ENCODE measurements around the gene INHA. TPM values are rescaled to one million over a fixed set of nuclear protein-coding genes. Genes with fewer than 3 reads are reported as not detected.

The INHA gene
- total and polyA plus RNA-seq, 5 donors from 2014 or later, result not detected

- no peak overlapping the region for H3K4me3 ChIP-seq (ENCODE audit: low read depth, low read length)
- peaks cover 14% of the 10 kb centered on the region for H3K27me3 ChIP-seq (ENCODE audit: control insufficient read depth, insufficient read depth, low read length)
- H3K4me3 Mint-ChIP-seq, result no peak overlapping the region
- no peak overlapping the region for H3K27ac Mint-ChIP-seq
- H3K27ac ChIP-seq (ENCODE audit: insufficient read depth, low read length, poor library complexity, severe bottlenecking), result no peak overlapping the region
- DNase-seq, result peak; percentile 69 to 82 (median 80)
- H3K36me3 ChIP-seq (ENCODE audit: control insufficient read depth, insufficient read depth, low read length), result no peaks in the 10 kb centered on the region
- ATAC-seq (ENCODE audit: low read depth in 2 of 2), result peak; percentile 84 to 87
- no peaks in the 10 kb centered on the region for H3K36me3 Mint-ChIP-seq
- peaks cover 0 to 4% (median 0%) of the 10 kb centered on the region in 4 donors for H3K4me1 Mint-ChIP-seq
- no peaks in the 10 kb centered on the region for H3K9me3 ChIP-seq (ENCODE audit: control insufficient read depth in 2 of 2, low read length in 2 of 2)
- H3K9me3 Mint-ChIP-seq, result peaks cover 0 to 3% (median 0%) of the 10 kb centered on the region in 7 donors
- no peaks in the 10 kb centered on the region for H3K4me1 ChIP-seq (ENCODE audit: control insufficient read depth, insufficient read depth, low read length, poor library complexity, severe bottlenecking)
- peaks cover 57% of the 10 kb centered on the region for H3K27me3 Mint-ChIP-seq
Observed at GRCh38 chr2:219530048-219530963, 41.8 kb upstream of the INHA start.

- no peaks in the 10 kb centered on the region for H3K36me3 Mint-ChIP-seq
- H3K4me3 ChIP-seq (ENCODE audit: low read depth, low read length), result no peak overlapping the region
- peaks cover 0 to 3% (median 0%) of the 10 kb centered on the region in 7 donors for H3K9me3 Mint-ChIP-seq
- H3K27me3 ChIP-seq (ENCODE audit: control insufficient read depth, insufficient read depth, low read length), result peaks cover 14% of the 10 kb centered on the region
- H3K4me3 Mint-ChIP-seq, result no peak overlapping the region
- peaks cover 47% of the 10 kb centered on the region for H3K27me3 Mint-ChIP-seq
- no peak overlapping the region for H3K27ac Mint-ChIP-seq
- H3K36me3 ChIP-seq (ENCODE audit: control insufficient read depth, insufficient read depth, low read length), result no peaks in the 10 kb centered on the region
- no peaks in the 10 kb centered on the region for H3K4me1 ChIP-seq (ENCODE audit: control insufficient read depth, insufficient read depth, low read length, poor library complexity, severe bottlenecking)
- ATAC-seq (ENCODE audit: low read depth in 2 of 2) (no peak), DNase-seq (no peak)
- no peak overlapping the region for H3K27ac ChIP-seq (ENCODE audit: insufficient read depth, low read length, poor library complexity, severe bottlenecking)
- H3K9me3 ChIP-seq (ENCODE audit: control insufficient read depth in 2 of 2, low read length in 2 of 2), result no peaks in the 10 kb centered on the region
- peaks cover 0 to 4% (median 0%) of the 10 kb centered on the region in 4 donors for H3K4me1 Mint-ChIP-seq
Observed at GRCh38 chr2:219531639-219532377, 40.3 kb upstream of the INHA start.

GRCh38 chr2:219532378-219532649 lies 39.8 kb upstream of the INHA start:
- Histone ChIP-seq H3K9me3 (ENCODE audit: control insufficient read depth in 2 of 2, low read length in 2 of 2) (no peaks in the 10 kb centered on the region), H3K36me3 (ENCODE audit: control insufficient read depth, insufficient read depth, low read length) (no peaks in the 10 kb centered on the region), H3K27me3 (ENCODE audit: control insufficient read depth, insufficient read depth, low read length) (peaks cover 14% of the 10 kb centered on the region), H3K4me1 (ENCODE audit: control insufficient read depth, insufficient read depth, low read length, poor library complexity, severe bottlenecking) (no peaks in the 10 kb centered on the region), H3K27ac (ENCODE audit: insufficient read depth, low read length, poor library complexity, severe bottlenecking) (no peak overlapping the region), H3K4me3 (ENCODE audit: low read depth, low read length) (no peak overlapping the region)
- Mint-ChIP-seq H3K27me3 (peaks cover 42% of the 10 kb centered on the region), H3K27ac (no peak overlapping the region), H3K9me3 (peaks cover 0 to 3% (median 0%) of the 10 kb centered on the region in 7 donors), H3K36me3 (no peaks in the 10 kb centered on the region), H3K4me3 (no peak overlapping the region), H3K4me1 (peaks cover 0 to 4% (median 0%) of the 10 kb centered on the region in 4 donors)
- no peak for DNase-seq
- no peak for ATAC-seq (ENCODE audit: low read depth in 2 of 2)

GRCh38 chr2:219533930-219534661 lies 38.0 kb upstream of the INHA start:
- H3K27ac ChIP-seq (ENCODE audit: insufficient read depth, low read length, poor library complexity, severe bottlenecking), result no peak overlapping the region
- no peaks in the 10 kb centered on the region for H3K36me3 ChIP-seq (ENCODE audit: control insufficient read depth, insufficient read depth, low read length)

GRCh38 chr2:219536425-219536824 lies 35.7 kb upstream of the INHA start:
- peaks cover 0 to 2% (median 0%) of the 10 kb centered on the region in 7 donors for H3K9me3 Mint-ChIP-seq
- H3K4me3 Mint-ChIP-seq, result no peak overlapping the region
- peaks cover 10% of the 10 kb centered on the region for H3K27me3 Mint-ChIP-seq
- Histone ChIP-seq H3K4me1 (ENCODE audit: control insufficient read depth, insufficient read depth, low read length, poor library complexity, severe bottlenecking) (no peaks in the 10 kb centered on the region), H3K27ac (ENCODE audit: insufficient read depth, low read length, poor library complexity, severe bottlenecking) (no peak overlapping the region), H3K9me3 (ENCODE audit: control insufficient read depth in 2 of 2, low read length in 2 of 2) (no peaks in the 10 kb centered on the region), H3K36me3 (ENCODE audit: control insufficient read depth, insufficient read depth, low read length) (no peaks in the 10 kb centered on the region), H3K27me3 (ENCODE audit: control insufficient read depth, insufficient read depth, low read length) (peaks cover 2% of the 10 kb centered on the region), H3K4me3 (ENCODE audit: low read depth, low read length) (no peak overlapping the region)
- H3K27ac Mint-ChIP-seq, result no peak overlapping the region
- DNase-seq (no peak), ATAC-seq (ENCODE audit: low read depth in 2 of 2) (no peak)
- peaks cover 0 to 8% (median 3%) of the 10 kb centered on the region in 4 donors for H3K4me1 Mint-ChIP-seq
- no peaks in the 10 kb centered on the region for H3K36me3 Mint-ChIP-seq

More at GRCh38 chr2:219533930-219534661, 38.0 kb upstream of the INHA start:
- ATAC-seq (ENCODE audit: low read depth in 2 of 2) (no peak), DNase-seq (no peak)
- H3K9me3 Mint-ChIP-seq, result peaks cover 0 to 3% (median 0%) of the 10 kb centered on the region in 7 donors
- H3K4me3 Mint-ChIP-seq, result no peak overlapping the region
- H3K27me3 ChIP-seq (ENCODE audit: control insufficient read depth, insufficient read depth, low read length), result peaks cover 7% of the 10 kb centered on the region
- peaks cover 0 to 4% (median 0%) of the 10 kb centered on the region in 4 donors for H3K4me1 Mint-ChIP-seq
- H3K4me1 ChIP-seq (ENCODE audit: control insufficient read depth, insufficient read depth, low read length, poor library complexity, severe bottlenecking), result no peaks in the 10 kb centered on the region
- no peak overlapping the region for H3K4me3 ChIP-seq (ENCODE audit: low read depth, low read length)
- H3K27me3 Mint-ChIP-seq, result peaks cover 24% of the 10 kb centered on the region
- H3K27ac Mint-ChIP-seq, result peak overlapping the region in 2 of 3 donors; percentile 24 to 71
- H3K36me3 Mint-ChIP-seq, result no peaks in the 10 kb centered on the region
- H3K9me3 ChIP-seq (ENCODE audit: control insufficient read depth in 2 of 2, low read length in 2 of 2), result no peaks in the 10 kb centered on the region

- Mint-ChIP-seq H3K27ac (no peak overlapping the region), H3K4me1 (peaks cover 0 to 13% (median 5%) of the 10 kb centered on the region in 4 donors), H3K27me3 (peaks cover 5% of the 10 kb centered on the region), H3K4me3 (no peak overlapping the region), H3K36me3 (no peaks in the 10 kb centered on the region), H3K9me3 (peaks cover 0 to 2% (median 0%) of the 10 kb centered on the region in 7 donors)
- Histone ChIP-seq H3K4me3 (ENCODE audit: low read depth, low read length) (no peak overlapping the region), H3K9me3 (ENCODE audit: control insufficient read depth in 2 of 2, low read length in 2 of 2) (no peaks in the 10 kb centered on the region), H3K27ac (ENCODE audit: insufficient read depth, low read length, poor library complexity, severe bottlenecking) (no peak overlapping the region), H3K27me3 (ENCODE audit: control insufficient read depth, insufficient read depth, low read length) (peaks cover 2% of the 10 kb centered on the region), H3K4me1 (ENCODE audit: control insufficient read depth, insufficient read depth, low read length, poor library complexity, severe bottlenecking) (peaks cover 3% of the 10 kb centered on the region), H3K36me3 (ENCODE audit: control insufficient read depth, insufficient read depth, low read length) (no peaks in the 10 kb centered on the region)
- ATAC-seq (ENCODE audit: low read depth in 2 of 2), result no peak
- no peak for DNase-seq
Observed at GRCh38 chr2:219536967-219537366, 35.1 kb upstream of the INHA start.

- Mint-ChIP-seq H3K27ac (no peak overlapping the region), H3K4me1 (peaks cover 0 to 22% (median 13%) of the 10 kb centered on the region in 4 donors), H3K27me3 (peaks cover 4% of the 10 kb centered on the region), H3K9me3 (peaks cover 0 to 2% (median 0%) of the 10 kb centered on the region in 7 donors), H3K4me3 (no peak overlapping the region), H3K36me3 (no peaks in the 10 kb centered on the region)
- no peaks in the 10 kb centered on the region for H3K9me3 ChIP-seq (ENCODE audit: control insufficient read depth in 2 of 2, low read length in 2 of 2)
- peaks cover 2% of the 10 kb centered on the region for H3K27me3 ChIP-seq (ENCODE audit: control insufficient read depth, insufficient read depth, low read length)
- H3K4me3 ChIP-seq (ENCODE audit: low read depth, low read length), result no peak overlapping the region
- H3K27ac ChIP-seq (ENCODE audit: insufficient read depth, low read length, poor library complexity, severe bottlenecking), result no peak overlapping the region
- peaks cover 12% of the 10 kb centered on the region for H3K4me1 ChIP-seq (ENCODE audit: control insufficient read depth, insufficient read depth, low read length, poor library complexity, severe bottlenecking)
- no peaks in the 10 kb centered on the region for H3K36me3 ChIP-seq (ENCODE audit: control insufficient read depth, insufficient read depth, low read length)
- DNase-seq, result no peak
- ATAC-seq (ENCODE audit: low read depth in 2 of 2), result no peak
Observed at GRCh38 chr2:219537657-219538488, 34.2 kb upstream of the INHA start.
